ENCODE data around the gene SMU1. TPM values are rescaled to one million over a fixed set of nuclear protein-coding genes. Genes with fewer than 3 reads are reported as not detected.

Gene SMU1
- total RNA-seq, 4 donors from 2014 or later: 12.0 to 45.9 (median 22.6) TPM

GRCh38 chr9:33032292-33032691, 44.2 kb downstream of the SMU1 start:
- H3K4me1 ChIP-seq: no peaks in the 10 kb centered on the region
- TF ChIP-seq POLR2A (IDR thresholded peaks at IDR 0.05): no peak
- TF ChIP-seq CTCF (IDR thresholded peaks at IDR 0.05): no peak
- no peaks in the 10 kb centered on the region for H3K36me3 ChIP-seq
- no peak overlapping the region for H3K4me3 ChIP-seq
- intact Hi-C loops (cut with DNase I; ENCODE audit: low total_unique reads): no loop called here
- no peak for DNase-seq
- no peak overlapping the region for H3K27ac ChIP-seq
- no peaks in the 10 kb centered on the region for H3K27me3 ChIP-seq
- H3K9me3 ChIP-seq: no peaks in the 10 kb centered on the region

- Histone ChIP-seq H3K4me1 (no peaks in the 10 kb centered on the region), H3K36me3 (no peaks in the 10 kb centered on the region), H3K9me3 (no peaks in the 10 kb centered on the region), H3K4me3 (no peak overlapping the region), H3K27me3 (no peaks in the 10 kb centered on the region), H3K27ac (no peak overlapping the region)
- intact Hi-C loops (cut with DNase I; ENCODE audit: low total_unique reads): no loop called here
- no peak for TF ChIP-seq CTCF (IDR thresholded peaks at IDR 0.05)
- TF ChIP-seq POLR2A (IDR thresholded peaks at IDR 0.05): no peak
- no peak for DNase-seq
Observed at GRCh38 chr9:33030285-33030684, 46.2 kb downstream of the SMU1 start.

GRCh38 chr9:33029231-33029786, 47.2 kb downstream of the SMU1 start:
- Histone ChIP-seq H3K4me1 (no peaks in the 10 kb centered on the region), H3K9me3 (no peaks in the 10 kb centered on the region)
- intact Hi-C loops (cut with DNase I; ENCODE audit: low total_unique reads): no loop called here

GRCh38 chr9:33025572-33026342, 50.7 kb downstream of the SMU1 start:
- Histone ChIP-seq H3K27ac (peak overlapping the region; percentile 99 to 100), H3K27me3 (no peaks in the 10 kb centered on the region), H3K9me3 (no peaks in the 10 kb centered on the region), H3K4me1 (no peaks in the 10 kb centered on the region), H3K36me3 (no peaks in the 10 kb centered on the region), H3K4me3 (peak overlapping the region; percentile 94 to 96)
- peak; percentile 57 for DNase-seq
- TF ChIP-seq POLR2A (IDR thresholded peaks at IDR 0.05) (no peak), CTCF (IDR thresholded peaks at IDR 0.05) (no peak)
- intact Hi-C loops (cut with DNase I; ENCODE audit: low total_unique reads): no loop called here

More at GRCh38 chr9:33029231-33029786, 47.2 kb downstream of the SMU1 start:
- no peaks in the 10 kb centered on the region for H3K27me3 ChIP-seq
- H3K4me3 ChIP-seq: no peak overlapping the region
- H3K27ac ChIP-seq: peak overlapping the region; percentile 11 to 24
- DNase-seq: no peak
- H3K36me3 ChIP-seq: no peaks in the 10 kb centered on the region
- no peak for TF ChIP-seq POLR2A (IDR thresholded peaks at IDR 0.05)
- TF ChIP-seq CTCF (IDR thresholded peaks at IDR 0.05): no peak

- intact Hi-C loops (cut with DNase I; ENCODE audit: low total_unique reads): no loop called here
- Histone ChIP-seq H3K27ac (peak within 1 kb of the TSS; percentile 99 to 100), H3K36me3 (no peaks in the 10 kb centered on the region), H3K4me1 (no peaks in the 10 kb centered on the region), H3K9me3 (no peaks in the 10 kb centered on the region), H3K4me3 (peak within 1 kb of the TSS; percentile 94 to 96), H3K27me3 (no peaks in the 10 kb centered on the region)
- DNase-seq: peak; percentile 91 to 95
- TF ChIP-seq CTCF (IDR thresholded peaks at IDR 0.05) (peak in 2 of 4 experiments; percentile 7 to 18), POLR2A (IDR thresholded peaks at IDR 0.05) (peak; percentile 98 to 99)
Observed at GRCh38 chr9:33024966-33025571, 51.4 kb downstream of the SMU1 start, which contains the start of gene DNAJA1. Gene DNAJA1, plus strand, starts transcription at chr9:33025273. Its CDS starts 1,212 bp downstream, at chr9:33026485.
